GM23248 (cell line): ENCODE measurements around the gene RNASEL.

Experiments
- EZH2 ChIP-seq: fragments of 200-600 bp; sonication (generic); IDR thresholded peaks from 2 replicates; pipeline ENCODE4 v1.6.1; 2018; ENCODE audit warnings: antibody characterized with exemption, mild to moderate bottlenecking; ENCODE audit not compliant: insufficient read depth, poor library complexity, severe bottlenecking
- EZH2phosphoT487 ChIP-seq: fragments of 200-600 bp; sonication (generic); IDR thresholded peaks from 2 replicates; pipeline ENCODE4 v1.6.1; 2018; ENCODE audit warnings: antibody characterized with exemption, moderate library complexity, mild to moderate bottlenecking, low read depth; ENCODE audit not compliant: insufficient read depth

- TF ChIP-seq EZH2phosphoT487 (no peak), EZH2 (no peak)
Observed at GRCh38 chr1:182556279-182556678, 32.8 kb downstream of the RNASEL start.
